Left ventricle myocardium inferior (tissue), 1 donor: ENCODE data around the gene HELB. TPM values are rescaled to one million over a fixed set of nuclear protein-coding genes. Genes with fewer than 3 reads are reported as not detected.

Experiments
- DNase-seq: peaks from one replicate; pipeline ENCODE4 v3.0.0-alpha.2; 2020
- H3K27ac ChIP-seq: fragments of 200-600 bp; replicated peaks from 2 replicates; pipeline ENCODE4 v1.8.0; 2021
- H3K27me3 ChIP-seq: fragments of 200-600 bp; 2 replicates; pipeline ENCODE4 v1.8.0; 2021; ENCODE audit warnings: low read depth
- H3K36me3 ChIP-seq: fragments of 200-600 bp; 2 replicates; pipeline ENCODE4 v1.8.0; 2021
- H3K4me1 ChIP-seq: fragments of 200-600 bp; 2 replicates; pipeline ENCODE4 v1.8.0; 2021
- H3K4me3 ChIP-seq: fragments of 200-600 bp; 2 replicates; pipeline ENCODE4 v1.8.0; 2021; ENCODE audit warnings: mild to moderate bottlenecking, moderate library complexity
- H3K9me3 ChIP-seq: fragments of 200-600 bp; replicated peaks from 2 replicates; pipeline ENCODE4 v1.8.0; 2021
- CTCF ChIP-seq: fragments of 200-600 bp; IDR thresholded peaks from 2 replicates; pipeline ENCODE4 v1.8.0; 2021; ENCODE audit warnings: antibody characterized with exemption, mild to moderate bottlenecking, borderline replicate concordance
- intact Hi-C: fragments of 100-400 bp; cut with micrococcal nuclease; formaldehyde crosslinking; loops from one replicate; pipeline ENCODE4 v1.11.0; 2022
- total RNA-seq: library from RNA; stranded (reverse); fragmentation: NEBNext Ultra II Directional; extraction: Animal tissue kit (Norgen Biotek cat#: 25700); gene quantifications from one replicate; pipeline ENCODE4 v1.2.1, GENCODE V29; 2021
- donor health status: DM: no; HTN: yes; CAD: no; lungs with severe emphysema.

HELB gene
- total RNA-seq, 1 donor from 2014 or later: 1.3 TPM

GRCh38 chr12:66365718-66366490 is 63.6 kb downstream of the HELB start:
- intact Hi-C loops: no loop called here
- DNase-seq: no peak
- no peaks in the 10 kb centered on the region for H3K9me3 ChIP-seq
- no peak for TF ChIP-seq CTCF
- no peaks in the 10 kb centered on the region for H3K36me3 ChIP-seq
- H3K27ac ChIP-seq: no peak overlapping the region
- no peak overlapping the region for H3K4me3 ChIP-seq
- no peaks in the 10 kb centered on the region for H3K4me1 ChIP-seq
- H3K27me3 ChIP-seq: no peaks in the 10 kb centered on the region

- Histone ChIP-seq H3K27ac (no peak overlapping the region), H3K27me3 (no peaks in the 10 kb centered on the region), H3K4me3 (no peak overlapping the region), H3K4me1 (no peaks in the 10 kb centered on the region), H3K9me3 (no peaks in the 10 kb centered on the region), H3K36me3 (no peaks in the 10 kb centered on the region)
- no peak for TF ChIP-seq CTCF
- intact Hi-C loops: no loop called here
- DNase-seq: no peak
Measured at GRCh38 chr12:66367015-66367667, 64.8 kb downstream of the HELB start.

- Histone ChIP-seq H3K36me3 (no peaks in the 10 kb centered on the region), H3K9me3 (no peaks in the 10 kb centered on the region), H3K27me3 (peaks cover 4% of the 10 kb centered on the region), H3K4me3 (no peak overlapping the region), H3K4me1 (no peaks in the 10 kb centered on the region), H3K27ac (no peak overlapping the region)
- intact Hi-C loops: no loop called here
- DNase-seq: no peak
- TF ChIP-seq CTCF: no peak
Measured at GRCh38 chr12:66371982-66372381, 69.7 kb downstream of the HELB start.

- H3K27me3 ChIP-seq: peaks cover 4% of the 10 kb centered on the region
- no peak overlapping the region for H3K4me3 ChIP-seq
- no peak for DNase-seq
- H3K36me3 ChIP-seq: no peaks in the 10 kb centered on the region
- H3K9me3 ChIP-seq: no peaks in the 10 kb centered on the region
- intact Hi-C loops: no loop called here
- no peak overlapping the region for H3K27ac ChIP-seq
- H3K4me1 ChIP-seq: no peaks in the 10 kb centered on the region
- TF ChIP-seq CTCF: no peak
Measured at GRCh38 chr12:66375560-66375959, 73.3 kb downstream of the HELB start.

GRCh38 chr12:66379616-66380015 is 77.3 kb downstream of the HELB start:
- Histone ChIP-seq H3K4me3 (no peak overlapping the region), H3K9me3 (no peaks in the 10 kb centered on the region), H3K36me3 (no peaks in the 10 kb centered on the region), H3K27me3 (no peaks in the 10 kb centered on the region), H3K27ac (no peak overlapping the region), H3K4me1 (no peaks in the 10 kb centered on the region)
- intact Hi-C loops: no loop called here
- no peak for DNase-seq
- TF ChIP-seq CTCF: no peak
